Upper lobe of left lung (tissue), 6 donors: ENCODE data around the gene API5. TPM values are rescaled to one million over a fixed set of nuclear protein-coding genes. Genes with fewer than 3 reads are reported as not detected.
A peak's percentile ranks its signal among the peaks of the same experiment; 100 is the strongest.

Experiments
- ATAC-seq, 2 donors: fragments of 200-7000 bp; cut with Tn5 transposase; one replicate each; pipeline ENCODE4 v1.9.1; 2022; ENCODE audit warnings: mild to moderate bottlenecking in 2 of 2, moderate library complexity in 2 of 2; ENCODE audit not compliant: low FRiP score in 2 of 2
- DNase-seq, 2 donors: peaks; one replicate each; pipeline ENCODE4 v3.0.0-alpha.2; 2019 to 2020
- H3K27ac ChIP-seq, 4 donors: fragments of 200-600 bp; sonication (generic); one replicate each; pipeline ENCODE4 v1.5.1; 2016 to 2019
- H3K27me3 ChIP-seq, 4 donors: fragments of 200-600 bp; sonication (generic); one replicate each; pipeline ENCODE4 v1.5.1; 2017 to 2019
- H3K36me3 ChIP-seq, 4 donors: fragments of 200-600 bp; sonication (generic); one replicate each; pipeline ENCODE4 v1.5.1; 2016 to 2019
- H3K4me1 ChIP-seq, 4 donors: fragments of 200-600 bp; sonication (generic); one replicate each; pipeline ENCODE4 v1.5.1; 2018 to 2019
- H3K4me3 ChIP-seq, 4 donors: fragments of 200-600 bp; sonication (generic); one replicate each; pipeline ENCODE4 v1.5.1; 2017 to 2019; ENCODE audit warnings: mild to moderate bottlenecking in 2 of 4, moderate library complexity in 1 of 4
- H3K9me3 ChIP-seq, 4 donors: fragments of 200-600 bp; sonication (generic); one replicate each; pipeline ENCODE4 v1.5.1; 2018 to 2019
- EP300 ChIP-seq, 4 donors: sonication (generic); formaldehyde crosslinking; IDR thresholded peaks; one replicate each; pipeline ENCODE4 v1.5.1; 2017; ENCODE audit warnings: antibody characterized with exemption in 4 of 4, control low read depth in 2 of 4
- POLR2A ChIP-seq, 4 donors: fragments of 450-650 bp; IDR thresholded peaks; one replicate each; pipeline ENCODE4 v1.5.1; 2016 to 2017; ENCODE audit warnings: antibody characterized with exemption in 4 of 4, mild to moderate bottlenecking in 2 of 4
- POLR2AphosphoS5 ChIP-seq, 2 donors: sonication (generic); formaldehyde crosslinking; IDR thresholded peaks; one replicate each; pipeline ENCODE4 v1.5.1; 2017; ENCODE audit warnings: antibody characterized with exemption in 2 of 2
- WGBS, 2 donors: methylation state at CpG; one replicate each; pipeline ENCODE4 v1.1.5; 2017 to 2018; 5-methylcytosine and 5-hydroxymethylcytosine counted together
- total RNA-seq, 6 donors: library from RNA; depleted of rRNA in 4 of 6; stranded (reverse); fragments of >200 nt in 4 of 6; gene quantifications; one replicate each; pipeline versions ENCODE4 v1.1.0 to v1.2.1, GENCODE V29; 2016 to 2021
- TF ChIP-seq, protein P1 (sequence below), 6 experiments: fragments of 450-650 bp in 4 of 6; fragments of 200-600 bp in 2 of 6; sonication (generic) in 2 of 6; IDR thresholded peaks; one replicate each; pipeline ENCODE4 v1.5.1; 2016 to 2019; ENCODE audit warnings: antibody characterized with exemption in 6 of 6
- donor health status: DM: no; HTN: no; CAD: no; lungs with moderate emphysema.
- donor health status: DM: no; HTN: yes; CAD: no; lungs with severe emphysema.

The API5 gene
- total RNA-seq, 6 donors from 2014 or later = 31.4 to 111 (median 74.4) TPM

DNA sequence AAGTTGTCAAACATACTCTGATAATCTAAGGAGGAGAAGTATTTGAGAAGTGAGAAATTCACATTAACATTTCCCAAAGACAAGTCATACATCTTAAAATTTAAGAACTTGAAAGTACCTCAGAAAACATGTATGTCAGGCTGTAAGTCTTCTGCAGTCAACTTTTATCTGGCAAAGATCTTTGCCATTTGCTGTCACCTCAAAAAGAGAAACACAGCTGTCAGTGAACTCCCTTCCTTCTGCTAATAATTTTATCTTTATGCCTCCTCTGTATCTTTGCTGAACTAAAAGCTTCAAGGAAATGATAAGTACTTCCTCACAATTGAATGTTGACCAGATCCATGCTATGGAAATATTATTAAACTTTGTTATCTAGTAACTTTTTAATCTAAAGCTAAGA lies 65.6 kb downstream of the API5 start:
- DNase-seq (no peak), ATAC-seq (no peak)
- Histone ChIP-seq H3K4me1 (peaks cover 0 to 17% (median 10%) of the 10 kb centered on the region in 4 donors), H3K4me3 (no peak overlapping the region), H3K27me3 (no peaks in the 10 kb centered on the region), H3K36me3 (peaks cover 0 to 17% (median 3%) of the 10 kb centered on the region in 4 donors), H3K27ac (peak overlapping the region in 1 of 4 donors; percentile 14), H3K9me3 (no peaks in the 10 kb centered on the region)
- TF ChIP-seq EP300 (IDR thresholded peaks at IDR 0.05) = no peak
- no peak for TF ChIP-seq POLR2A (IDR thresholded peaks at IDR 0.05)
- TF ChIP-seq, protein P1, sequence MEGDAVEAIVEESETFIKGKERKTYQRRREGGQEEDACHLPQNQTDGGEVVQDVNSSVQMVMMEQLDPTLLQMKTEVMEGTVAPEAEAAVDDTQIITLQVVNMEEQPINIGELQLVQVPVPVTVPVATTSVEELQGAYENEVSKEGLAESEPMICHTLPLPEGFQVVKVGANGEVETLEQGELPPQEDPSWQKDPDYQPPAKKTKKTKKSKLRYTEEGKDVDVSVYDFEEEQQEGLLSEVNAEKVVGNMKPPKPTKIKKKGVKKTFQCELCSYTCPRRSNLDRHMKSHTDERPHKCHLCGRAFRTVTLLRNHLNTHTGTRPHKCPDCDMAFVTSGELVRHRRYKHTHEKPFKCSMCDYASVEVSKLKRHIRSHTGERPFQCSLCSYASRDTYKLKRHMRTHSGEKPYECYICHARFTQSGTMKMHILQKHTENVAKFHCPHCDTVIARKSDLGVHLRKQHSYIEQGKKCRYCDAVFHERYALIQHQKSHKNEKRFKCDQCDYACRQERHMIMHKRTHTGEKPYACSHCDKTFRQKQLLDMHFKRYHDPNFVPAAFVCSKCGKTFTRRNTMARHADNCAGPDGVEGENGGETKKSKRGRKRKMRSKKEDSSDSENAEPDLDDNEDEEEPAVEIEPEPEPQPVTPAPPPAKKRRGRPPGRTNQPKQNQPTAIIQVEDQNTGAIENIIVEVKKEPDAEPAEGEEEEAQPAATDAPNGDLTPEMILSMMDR (IDR thresholded peaks at IDR 0.05) = no peak
- TF ChIP-seq POLR2AphosphoS5 (IDR thresholded peaks at IDR 0.05) = no peak

DNA sequence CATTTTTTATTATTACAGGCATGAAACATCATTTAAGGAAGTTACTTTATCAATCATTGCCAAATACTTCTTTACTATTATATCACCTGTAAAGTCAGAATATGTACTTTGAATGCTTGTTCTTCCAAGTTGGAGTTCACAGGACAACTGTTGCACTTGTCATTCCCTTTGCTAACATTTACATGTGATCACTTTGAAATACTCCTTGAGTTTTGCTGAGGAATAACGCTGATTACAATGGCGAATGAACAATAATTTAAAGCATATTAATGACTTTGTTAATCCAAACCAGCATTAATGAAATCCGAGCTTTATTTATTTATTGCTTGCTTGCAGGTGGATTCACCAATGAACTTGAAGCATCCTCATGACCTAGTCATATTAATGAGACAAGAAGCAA lies 67.1 kb downstream of the API5 start:
- H3K27ac ChIP-seq = no peak overlapping the region
- DNase-seq (no peak), ATAC-seq (no peak)
- peaks cover 0 to 17% (median 10%) of the 10 kb centered on the region in 4 donors for H3K4me1 ChIP-seq
- peaks cover 0 to 14% (median 3%) of the 10 kb centered on the region in 4 donors for H3K36me3 ChIP-seq
- no peak overlapping the region for H3K4me3 ChIP-seq
- H3K9me3 ChIP-seq = no peaks in the 10 kb centered on the region
- 92 to 97% methylated on average over 3 of the region's 3 CpGs for whole genome bisulfite sequencing, 2 donors
- no peak for TF ChIP-seq POLR2A (IDR thresholded peaks at IDR 0.05)
- TF ChIP-seq POLR2AphosphoS5 (IDR thresholded peaks at IDR 0.05) = no peak
- TF ChIP-seq EP300 (IDR thresholded peaks at IDR 0.05) = no peak
- TF ChIP-seq, protein P1 (IDR thresholded peaks at IDR 0.05) = no peak
- H3K27me3 ChIP-seq = no peaks in the 10 kb centered on the region

DNA sequence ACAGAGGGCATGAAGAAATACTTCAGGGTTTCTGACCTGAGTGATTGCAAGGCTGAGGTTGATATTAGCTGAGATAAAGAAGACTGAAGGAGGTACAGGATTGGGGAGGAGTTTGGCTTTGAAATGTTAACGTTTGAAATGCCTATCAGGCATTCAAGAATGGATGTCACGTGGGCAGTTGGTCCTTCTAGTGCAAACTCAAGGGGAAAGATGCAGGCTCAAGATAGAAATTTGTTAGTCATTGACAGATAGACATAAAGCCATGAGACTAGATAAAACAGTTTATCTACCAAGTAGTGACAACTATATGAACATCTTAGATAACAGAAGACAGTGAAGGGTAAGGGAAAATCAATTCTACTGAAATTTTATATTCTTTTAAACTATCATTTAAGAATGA lies 70.0 kb downstream of the API5 start:
- WGBS, 2 donors = 72% methylated on average over 2 of the region's 2 CpGs
- Histone ChIP-seq H3K36me3 (peaks cover 3 to 21% (median 5%) of the 10 kb centered on the region in 4 donors), H3K4me1 (peaks cover 0 to 11% (median 8%) of the 10 kb centered on the region in 4 donors), H3K9me3 (no peaks in the 10 kb centered on the region), H3K27ac (no peak overlapping the region), H3K27me3 (no peaks in the 10 kb centered on the region), H3K4me3 (no peak overlapping the region)
- no peak for DNase-seq
- TF ChIP-seq POLR2AphosphoS5 (IDR thresholded peaks at IDR 0.05) = no peak
- TF ChIP-seq EP300 (IDR thresholded peaks at IDR 0.05) = no peak
- TF ChIP-seq, protein P1 (IDR thresholded peaks at IDR 0.05) = no peak
- no peak for TF ChIP-seq POLR2A (IDR thresholded peaks at IDR 0.05)
- no peak for ATAC-seq

DNA sequence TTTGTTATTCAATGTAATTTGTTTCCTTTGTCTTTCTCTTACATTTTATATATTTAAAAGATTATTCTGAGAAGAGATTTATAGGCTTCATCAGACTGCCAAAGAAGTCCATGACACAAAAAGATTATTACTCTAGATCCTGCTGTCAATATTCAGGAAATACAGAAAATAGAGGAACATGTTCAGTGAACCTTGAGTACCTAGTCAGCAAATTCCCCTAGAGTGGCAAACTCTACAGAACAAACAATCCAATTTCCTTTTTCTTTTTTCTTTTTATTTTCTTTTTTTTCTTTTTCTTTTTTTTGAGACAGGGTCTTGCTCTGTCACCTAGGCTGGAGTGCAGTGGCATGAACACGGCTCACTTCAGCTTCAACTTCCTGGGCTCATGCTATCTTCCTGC lies 70.8 kb downstream of the API5 start:
- no peak for TF ChIP-seq POLR2AphosphoS5 (IDR thresholded peaks at IDR 0.05)
- TF ChIP-seq, protein P1 (IDR thresholded peaks at IDR 0.05) = no peak
- TF ChIP-seq POLR2A (IDR thresholded peaks at IDR 0.05) = no peak
- no peak for TF ChIP-seq EP300 (IDR thresholded peaks at IDR 0.05)
- H3K4me3 ChIP-seq = no peak overlapping the region
- H3K27me3 ChIP-seq = no peaks in the 10 kb centered on the region
- ATAC-seq (no peak), DNase-seq (no peak)
- peaks cover 0 to 3% (median under 1%) of the 10 kb centered on the region in 4 donors for H3K4me1 ChIP-seq
- whole genome bisulfite sequencing, 2 donors = 88 to 92% methylated on average over 1 of the region's 1 CpG
- peaks cover 3 to 21% (median 5%) of the 10 kb centered on the region in 4 donors for H3K36me3 ChIP-seq
- H3K27ac ChIP-seq = no peak overlapping the region
- H3K9me3 ChIP-seq = no peaks in the 10 kb centered on the region

DNA sequence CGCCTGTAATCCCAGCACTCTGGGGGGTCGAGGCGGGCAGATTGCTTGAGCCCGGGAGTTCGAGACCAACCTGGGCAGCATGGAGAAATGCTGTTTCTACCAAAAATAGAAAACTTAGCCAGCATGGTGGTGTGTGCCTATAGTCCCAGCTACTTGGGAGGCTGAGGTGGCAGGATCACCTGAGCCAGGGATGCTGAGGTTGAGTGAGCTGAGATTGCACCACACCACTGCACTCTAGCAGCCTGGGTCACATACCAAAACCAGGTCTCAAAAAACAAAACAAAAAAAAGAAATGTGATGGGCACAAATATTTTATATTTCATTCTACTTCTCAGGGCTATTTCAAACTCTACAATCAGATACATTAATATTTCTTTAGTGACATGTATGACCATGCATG lies 72.6 kb downstream of the API5 start:
- no peaks in the 10 kb centered on the region for H3K9me3 ChIP-seq
- ATAC-seq = no peak
- 96 to 100% methylated on average over 5 of the region's 5 CpGs for WGBS, 2 donors
- no peak overlapping the region for H3K27ac ChIP-seq
- H3K36me3 ChIP-seq = peaks cover 2 to 25% (median 4%) of the 10 kb centered on the region in 4 donors
- DNase-seq = no peak
- no peaks in the 10 kb centered on the region for H3K4me1 ChIP-seq
- no peaks in the 10 kb centered on the region for H3K27me3 ChIP-seq
- H3K4me3 ChIP-seq = no peak overlapping the region
- TF ChIP-seq POLR2A (IDR thresholded peaks at IDR 0.05) (no peak), EP300 (IDR thresholded peaks at IDR 0.05) (no peak), POLR2AphosphoS5 (IDR thresholded peaks at IDR 0.05) (no peak)
- TF ChIP-seq, protein P1 (IDR thresholded peaks at IDR 0.05) = no peak
